NCI-H146 treated with DMSO at 0.1 percent for 48 hours (cell line): ENCODE results near the gene MEDAG.

Source experiments
- DNase-seq: peaks from one replicate; lab custom pipeline; 2025; ENCODE audit not compliant: unreplicated experiment; lab: John Stamatoyannopoulos, UW

MEDAG gene

GRCh38 chr13:30872685-30873461, 33.2 kb upstream of the MEDAG start:
- no peak for DNase-seq

GRCh38 chr13:30873499-30873898, 32.6 kb upstream of the MEDAG start:
- DNase-seq = no peak

GRCh38 chr13:30874111-30874510, 32.0 kb upstream of the MEDAG start:
- DNase-seq = no peak

- no peak for DNase-seq
Measured at GRCh38 chr13:30874561-30874960, 31.5 kb upstream of the MEDAG start.

- DNase-seq = no peak
Measured at GRCh38 chr13:30877335-30877734, 28.7 kb upstream of the MEDAG start.

GRCh38 chr13:30880151-30880855, 25.8 kb upstream of the MEDAG start:
- no peak for DNase-seq

GRCh38 chr13:30880856-30881155, 25.3 kb upstream of the MEDAG start:
- no peak for DNase-seq

GRCh38 chr13:30881191-30881651, 24.9 kb upstream of the MEDAG start:
- no peak for DNase-seq

- DNase-seq = no peak
Measured at GRCh38 chr13:30882026-30882850, 23.8 kb upstream of the MEDAG start.

GRCh38 chr13:30882996-30883766, 22.9 kb upstream of the MEDAG start:
- no peak for DNase-seq

GRCh38 chr13:30884543-30884942, 21.5 kb upstream of the MEDAG start:
- no peak for DNase-seq

- no peak for DNase-seq
Measured at GRCh38 chr13:30889196-30889690, 16.8 kb upstream of the MEDAG start.

- no peak for DNase-seq
Measured at GRCh38 chr13:30892966-30893365, 13.1 kb upstream of the MEDAG start.

GRCh38 chr13:30895773-30896172, 10.3 kb upstream of the MEDAG start:
- no peak for DNase-seq

- DNase-seq = no peak
Measured at GRCh38 chr13:30898070-30898469, 8.0 kb upstream of the MEDAG start.

GRCh38 chr13:30898678-30899241, 7.3 kb upstream of the MEDAG start:
- DNase-seq = no peak

GRCh38 chr13:30900436-30900835, 5.6 kb upstream of the MEDAG start:
- DNase-seq = no peak

- no peak for DNase-seq
Measured at GRCh38 chr13:30900952-30901749, 4.9 kb upstream of the MEDAG start.

- no peak for DNase-seq
Measured at GRCh38 chr13:30904043-30904442, 2.0 kb upstream of the MEDAG start.
